H9 (cell line): ENCODE results near the gene SLC35B4. TPM values are rescaled to one million over a fixed set of nuclear protein-coding genes. Genes with fewer than 3 reads are reported as not detected.

Source experiments
- DNase-seq: peaks from one replicate; pipeline ENCODE4 v3.0.0-alpha.2; 2017
- H2AFZ ChIP-seq: one replicate; pipeline ENCODE4 v1.6.1; 2013; ENCODE audit warnings: mild to moderate bottlenecking, low read length, control low read depth, moderate library complexity
- H2AK5ac ChIP-seq: 2 replicates; pipeline ENCODE4 v1.6.1; 2013; ENCODE audit warnings: low read length, control low read depth, mixed read lengths; ENCODE audit not compliant: insufficient read length
- H2BK120ac ChIP-seq: one replicate; pipeline ENCODE4 v1.6.1; 2013; ENCODE audit warnings: low read depth, mild to moderate bottlenecking, low read length, control low read depth, inconsistent platforms; ENCODE audit not compliant: poor library complexity, severe bottlenecking
- H2BK12ac ChIP-seq: 2 replicates; pipeline ENCODE4 v1.6.1; 2013; ENCODE audit warnings: low read length, control low read depth, mixed read lengths, low read depth; ENCODE audit not compliant: insufficient read length
- H2BK15ac ChIP-seq: 2 replicates; pipeline ENCODE4 v1.6.1; 2013; ENCODE audit warnings: low read depth, low read length, control low read depth
- H2BK20ac ChIP-seq: one replicate; pipeline ENCODE4 v1.6.1; 2013; ENCODE audit warnings: low read depth, mild to moderate bottlenecking, low read length, control low read depth, inconsistent platforms; ENCODE audit not compliant: poor library complexity, severe bottlenecking
- H2BK5ac ChIP-seq: 2 replicates; pipeline ENCODE4 v1.6.1; 2013; ENCODE audit warnings: low read length, control low read depth, mixed read lengths; ENCODE audit not compliant: insufficient read length
- H3K14ac ChIP-seq: 2 replicates; pipeline ENCODE4 v1.6.1; 2013; ENCODE audit warnings: low read length, control low read depth; ENCODE audit not compliant: insufficient read depth
- H3K18ac ChIP-seq: 2 replicates; pipeline ENCODE4 v1.6.1; 2013; ENCODE audit warnings: low read depth, mild to moderate bottlenecking, mixed read lengths, low read length, control low read depth; ENCODE audit not compliant: insufficient read length
- H3K23ac ChIP-seq: 2 replicates; pipeline ENCODE4 v1.6.1; 2013; ENCODE audit warnings: low read length, control low read depth, mixed read lengths, low read depth; ENCODE audit not compliant: insufficient read length
- H3K23me2 ChIP-seq: 2 replicates; pipeline ENCODE4 v1.6.1; 2013; ENCODE audit warnings: low read depth, mild to moderate bottlenecking, mixed read lengths, low read length, control low read depth; ENCODE audit not compliant: insufficient read length, poor library complexity, severe bottlenecking
- H3K27ac ChIP-seq: 2 replicates; pipeline ENCODE4 v1.5.1; 2013; ENCODE audit warnings: low read length, control low read depth, mixed read lengths, low read depth; ENCODE audit not compliant: insufficient read length
- H3K27me3 ChIP-seq: 2 replicates; pipeline ENCODE4 v1.6.1; 2013; ENCODE audit warnings: low read length, control low read depth, inconsistent platforms; ENCODE audit not compliant: insufficient read depth
- H3K4ac ChIP-seq: 2 replicates; pipeline ENCODE4 v1.6.1; 2013; ENCODE audit warnings: low read depth, mild to moderate bottlenecking, control low read depth, inconsistent platforms, low read length, moderate library complexity
- H3K4me1 ChIP-seq: 2 replicates; pipeline ENCODE4 v1.6.1; 2013; ENCODE audit warnings: low read length, control low read depth, inconsistent platforms; ENCODE audit not compliant: insufficient read depth
- H3K4me2 ChIP-seq: 2 replicates; pipeline ENCODE4 v1.6.1; 2013; ENCODE audit warnings: low read length, control low read depth, mixed read lengths; ENCODE audit not compliant: insufficient read length, insufficient read depth
- H3K56ac ChIP-seq: 2 replicates; pipeline ENCODE4 v1.6.1; 2013; ENCODE audit warnings: low read depth, mild to moderate bottlenecking, mixed read lengths, low read length, control low read depth; ENCODE audit not compliant: insufficient read length
- H3K79me1 ChIP-seq: 2 replicates; pipeline ENCODE4 v1.6.1; 2013; ENCODE audit warnings: low read depth, mild to moderate bottlenecking, moderate library complexity, low read length, control low read depth, inconsistent platforms; ENCODE audit not compliant: insufficient read depth, poor library complexity, severe bottlenecking
- H3K79me2 ChIP-seq: 2 replicates; pipeline ENCODE4 v1.6.1; 2013; ENCODE audit warnings: low read length, control low read depth, inconsistent platforms; ENCODE audit not compliant: insufficient read depth
- H3K9ac ChIP-seq: 2 replicates; pipeline ENCODE4 v1.6.1; 2013; ENCODE audit warnings: low read length, control low read depth, mixed read lengths; ENCODE audit not compliant: insufficient read length; ENCODE audit errors: extremely low read depth
- H3K9me3 ChIP-seq: one replicate; pipeline ENCODE4 v1.6.1; 2013; ENCODE audit warnings: low read depth, low read length, inconsistent platforms; ENCODE audit not compliant: control insufficient read depth
- H3T11ph ChIP-seq: one replicate; pipeline ENCODE4 v1.6.1; 2013; ENCODE audit warnings: mild to moderate bottlenecking, low read length, control low read depth, inconsistent platforms
- H4K20me1 ChIP-seq: one replicate; pipeline ENCODE4 v1.6.1; 2013; ENCODE audit not compliant: control insufficient read depth, insufficient read length, insufficient read depth
- H4K5ac ChIP-seq: 2 replicates; pipeline ENCODE4 v1.6.1; 2013; ENCODE audit warnings: low read depth, mild to moderate bottlenecking, mixed read lengths, low read length, control low read depth; ENCODE audit not compliant: insufficient read length
- H4K8ac ChIP-seq: replicated peaks from 2 replicates; pipeline ENCODE4 v1.6.1; 2013; ENCODE audit warnings: low read length, control low read depth, mixed read lengths, low read depth; ENCODE audit not compliant: insufficient read length
- H4K91ac ChIP-seq: 2 replicates; pipeline ENCODE4 v1.6.1; 2013; ENCODE audit warnings: low read depth, mild to moderate bottlenecking, moderate library complexity, mixed read lengths, low read length, control low read depth; ENCODE audit not compliant: insufficient read length
- H3K27ac Mint-ChIP-seq, 3 experiments: 2 replicates in 2 of 3; 3 replicates in 1 of 3; pipeline ENCODE4 v1.8.0; 2020 to 2021; ENCODE audit warnings: mixed read lengths in 3 of 3, mild to moderate bottlenecking in 1 of 3, moderate library complexity in 1 of 3
- H3K27me3 Mint-ChIP-seq: 2 replicates; pipeline ENCODE4 v1.8.0; 2021; ENCODE audit warnings: low read depth, mild to moderate bottlenecking, moderate library complexity, mixed read lengths
- H3K36me3 Mint-ChIP-seq, 3 experiments: 2 replicates in 2 of 3; 3 replicates in 1 of 3; pipeline ENCODE4 v1.8.0; 2020 to 2021; ENCODE audit warnings: low read depth in 3 of 3, mixed read lengths in 3 of 3; ENCODE audit not compliant: insufficient read depth in 1 of 3
- H3K4me1 Mint-ChIP-seq, 2 experiments: 2 replicates each; pipeline ENCODE4 v1.8.0; 2020; ENCODE audit warnings: mixed read lengths in 2 of 2
- H3K4me3 Mint-ChIP-seq, 2 experiments: 2 replicates in 1 of 2; 3 replicates in 1 of 2; pipeline ENCODE4 v1.8.0; 2020 to 2021; ENCODE audit warnings: mild to moderate bottlenecking in 2 of 2, mixed read lengths in 2 of 2, moderate library complexity in 1 of 2
- H3K9me3 Mint-ChIP-seq, 2 experiments: 2 replicates in 1 of 2; 3 replicates in 1 of 2; pipeline ENCODE4 v1.8.0; 2020; ENCODE audit warnings: mild to moderate bottlenecking in 2 of 2, mixed read lengths in 2 of 2, moderate library complexity in 1 of 2
- CTCF ChIP-seq: fragments of 200-600 bp; sonication (generic); conservative IDR thresholded peaks from 3 replicates; pipeline ENCODE4 v1.8.0; 2021; ENCODE audit warnings: antibody characterized with exemption, mild to moderate bottlenecking
- WGBS: extraction: QIAGEN DNeasy Blood & Tissue Kit; methylation state at CpG from one replicate; pipeline ENCODE4 v1.1.7; 2013; ENCODE audit warnings: missing lambda C conversion rate, low lambda C conversion rate, mixed read lengths; ENCODE audit not compliant: insufficient read length; ENCODE audit errors: extremely low coverage; 5-methylcytosine and 5-hydroxymethylcytosine counted together
- total RNA-seq: library from RNA; stranded (reverse); gene quantifications from 2 replicates; pipeline ENCODE4 v1.2.1, GENCODE V29; 2021

The SLC35B4 gene
- total RNA-seq, 1 experiment from 2014 or later = 33.4 TPM

DNA sequence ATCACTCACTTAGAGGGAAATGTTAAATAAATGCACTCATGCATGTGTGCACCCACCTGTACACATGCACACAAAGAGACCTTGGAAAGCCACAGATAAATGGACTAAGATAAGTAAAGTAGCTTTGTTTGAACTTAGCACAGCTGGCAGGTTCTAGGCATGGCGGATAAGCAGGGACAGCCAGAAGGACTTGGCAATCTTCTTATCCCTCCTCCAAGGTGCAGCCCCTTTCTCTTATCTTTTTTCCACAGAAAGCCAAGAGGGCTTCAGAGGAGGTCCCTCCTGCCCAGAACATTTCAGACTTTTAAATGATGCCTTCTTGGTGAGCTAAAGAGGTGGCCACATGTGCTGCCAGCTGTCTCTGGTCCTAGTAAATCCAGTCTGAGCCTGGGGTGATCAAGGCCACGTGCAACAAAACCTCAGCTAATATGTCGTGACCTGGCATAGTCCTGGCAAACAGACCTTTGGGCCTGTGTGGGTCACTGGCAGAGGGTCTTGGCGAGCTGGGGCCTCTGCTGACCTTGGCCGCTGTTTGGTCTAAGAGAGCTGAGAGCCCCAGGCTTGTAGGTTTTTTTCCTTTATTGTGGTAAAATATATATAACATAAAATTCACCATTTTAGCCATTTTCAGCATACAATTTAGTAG, 43.2 kb upstream of the SLC35B4 start:
- H3K9ac ChIP-seq = no peak overlapping the region
- Mint-ChIP-seq H3K27ac (no peak overlapping the region), H3K27me3 (peaks cover 13% of the 10 kb centered on the region), H3K9me3 (peaks cover 0 to 3% of the 10 kb centered on the region in 2 experiments; a peak in 1 of 5 replicates), H3K4me1 (no peaks in the 10 kb centered on the region), H3K36me3 (no peaks in the 10 kb centered on the region; a peak in 1 of 7 replicates), H3K4me3 (no peak overlapping the region)
- H2AFZ ChIP-seq = no peak overlapping the region
- H4K20me1 ChIP-seq = no peaks in the 10 kb centered on the region
- no peak overlapping the region for H2BK15ac ChIP-seq
- TF ChIP-seq CTCF = no peak
- H3T11ph ChIP-seq = no peak overlapping the region
- H2AK5ac ChIP-seq = no peak overlapping the region
- WGBS = no CpG with 5 or more reads among the region's 5 CpGs
- H2BK20ac ChIP-seq = no peak overlapping the region
- no peak overlapping the region for H3K56ac ChIP-seq
- H4K91ac ChIP-seq = no peak overlapping the region
- no peaks in the 10 kb centered on the region for H3K79me2 ChIP-seq
- H3K9me3 ChIP-seq = no peaks in the 10 kb centered on the region
- H3K18ac ChIP-seq = no peak overlapping the region
- no peak overlapping the region for H2BK120ac ChIP-seq
- no peaks in the 10 kb centered on the region for H3K23me2 ChIP-seq
- DNase-seq = no peak
- no peak overlapping the region for H2BK5ac ChIP-seq
- H3K4me2 ChIP-seq = no peak overlapping the region
- no peaks in the 10 kb centered on the region for H3K4me1 ChIP-seq
- no peak overlapping the region for H3K23ac ChIP-seq
- H3K4ac ChIP-seq = no peak overlapping the region
- no peaks in the 10 kb centered on the region for H3K27me3 ChIP-seq
- no peaks in the 10 kb centered on the region for H3K79me1 ChIP-seq
- no peak overlapping the region for H2BK12ac ChIP-seq
- H4K5ac ChIP-seq = no peak overlapping the region
- no peak overlapping the region for H3K27ac ChIP-seq
- H3K14ac ChIP-seq = no peak overlapping the region
- no peak overlapping the region for H4K8ac ChIP-seq
